ENCODE data around the gene P2RX7. TPM values are rescaled to one million over a fixed set of nuclear protein-coding genes. Genes with fewer than 3 reads are reported as not detected.

P2RX7 gene
- total RNA-seq, 1 experiment from 2014 or later: 0.17 TPM

GRCh38 chr12:121085506-121086353, 46.9 kb upstream of the P2RX7 start:
- intact Hi-C loops (cut with micrococcal nuclease; ENCODE audit: unreplicated experiment): no loop called here
- Histone ChIP-seq H3K4me1 (ENCODE audit: insufficient read depth, low read length, poor library complexity, severe bottlenecking) (no peaks in the 10 kb centered on the region), H3K4me3 (ENCODE audit: low read depth, low read length, poor library complexity, severe bottlenecking) (no peak overlapping the region), H3K27me3 (replicated peaks; ENCODE audit: insufficient read depth, low read depth, low read length, poor library complexity) (no peaks in the 10 kb centered on the region), H3K9me3 (ENCODE audit: low read depth, low read length, poor library complexity, severe bottlenecking) (no peaks in the 10 kb centered on the region), H3K27ac (ENCODE audit: low read depth, low read length, poor library complexity, severe bottlenecking) (no peak overlapping the region), H3K36me3 (ENCODE audit: insufficient read depth, low read length, poor library complexity, severe bottlenecking) (no peaks in the 10 kb centered on the region)
- ChIA-PET CTCF (no interaction called here), POLR2A (ENCODE audit: low non-redundant PET) (no interaction called here)
- TF ChIP-seq EZH2 (IDR thresholded peaks at IDR 0.05; ENCODE audit: borderline replicate concordance, low read depth, low read length, poor library complexity, severe bottlenecking): no peak
- TF ChIP-seq CTCF (conservative IDR thresholded peaks at IDR 0.05; ENCODE audit: low read depth, low read length): no peak
- BruUV-seq (replicated peaks): no TSS peak
- DNase-seq (ENCODE audit: low spot score): no peak

- H3K36me3 ChIP-seq (ENCODE audit: insufficient read depth, low read length, poor library complexity, severe bottlenecking): no peaks in the 10 kb centered on the region
- no peak for DNase-seq (ENCODE audit: low spot score)
- no peaks in the 10 kb centered on the region for H3K27me3 ChIP-seq (replicated peaks; ENCODE audit: insufficient read depth, low read depth, low read length, poor library complexity)
- CTCF ChIA-PET: no interaction called here
- TF ChIP-seq EZH2 (IDR thresholded peaks at IDR 0.05; ENCODE audit: borderline replicate concordance, low read depth, low read length, poor library complexity, severe bottlenecking): no peak
- no peaks in the 10 kb centered on the region for H3K9me3 ChIP-seq (ENCODE audit: low read depth, low read length, poor library complexity, severe bottlenecking)
- no peak overlapping the region for H3K27ac ChIP-seq (ENCODE audit: low read depth, low read length, poor library complexity, severe bottlenecking)
- intact Hi-C loops (cut with micrococcal nuclease; ENCODE audit: unreplicated experiment): no loop called here
- POLR2A ChIA-PET (ENCODE audit: low non-redundant PET): no interaction called here
- no peak overlapping the region for H3K4me3 ChIP-seq (ENCODE audit: low read depth, low read length, poor library complexity, severe bottlenecking)
- H3K4me1 ChIP-seq (ENCODE audit: insufficient read depth, low read length, poor library complexity, severe bottlenecking): no peaks in the 10 kb centered on the region
- no TSS peak for BruUV-seq (replicated peaks)
Observed at GRCh38 chr12:121086781-121087295, 45.8 kb upstream of the P2RX7 start.

- Histone ChIP-seq H3K36me3 (ENCODE audit: insufficient read depth, low read length, poor library complexity, severe bottlenecking) (no peaks in the 10 kb centered on the region), H3K4me1 (ENCODE audit: insufficient read depth, low read length, poor library complexity, severe bottlenecking) (no peaks in the 10 kb centered on the region), H3K27ac (ENCODE audit: low read depth, low read length, poor library complexity, severe bottlenecking) (no peak overlapping the region), H3K9me3 (ENCODE audit: low read depth, low read length, poor library complexity, severe bottlenecking) (no peaks in the 10 kb centered on the region), H3K4me3 (ENCODE audit: low read depth, low read length, poor library complexity, severe bottlenecking) (no peak overlapping the region), H3K27me3 (replicated peaks; ENCODE audit: insufficient read depth, low read depth, low read length, poor library complexity) (no peaks in the 10 kb centered on the region)
- BruUV-seq (replicated peaks): no TSS peak
- TF ChIP-seq CTCF (conservative IDR thresholded peaks at IDR 0.05; ENCODE audit: low read depth, low read length): no peak
- no peak for TF ChIP-seq EZH2 (IDR thresholded peaks at IDR 0.05; ENCODE audit: borderline replicate concordance, low read depth, low read length, poor library complexity, severe bottlenecking)
- POLR2A ChIA-PET (ENCODE audit: low non-redundant PET): no interaction called here
- CTCF ChIA-PET: no interaction called here
- DNase-seq (ENCODE audit: low spot score): no peak
- intact Hi-C loops (cut with micrococcal nuclease; ENCODE audit: unreplicated experiment): no loop called here
Observed at GRCh38 chr12:121087467-121088194, 45.0 kb upstream of the P2RX7 start.

Data from A673 (cell line).